Left renal pelvis (tissue), 4 donors: ENCODE results near the gene RPS6KB1. TPM values are rescaled to one million over a fixed set of nuclear protein-coding genes. Genes with fewer than 3 reads are reported as not detected.
"Not testable (repeated sequence)": the region's sequence is repeated elsewhere in the genome, so short reads cannot be mapped to it uniquely, and the experiment has no call there.

ENCODE experiments used
- DNase-seq, 4 donors: peaks; one replicate each; pipeline ENCODE4 v3.0.0-alpha.2; 2013; ENCODE audit warnings: low read depth in 4 of 4, low spot score in 3 of 4
- polyA plus RNA-seq, 4 donors: library from polyadenylated mRNA; unstranded; fragments of 120-200 nt; gene quantifications; one replicate each; pipeline ENCODE4 v1.2.1, GENCODE V29; 2013; ENCODE audit not compliant: insufficient read length in 4 of 4

RPS6KB1 gene
- polyA plus RNA-seq, 4 donors = 40.5 to 44.8 (median 43.8) TPM

GRCh38 chr17:59869941-59870218 lies 23.0 kb upstream of the RPS6KB1 start:
- DNase-seq = no peak

- no peak for DNase-seq
Observed at GRCh38 chr17:59870482-59870881, 22.4 kb upstream of the RPS6KB1 start.

DNA sequence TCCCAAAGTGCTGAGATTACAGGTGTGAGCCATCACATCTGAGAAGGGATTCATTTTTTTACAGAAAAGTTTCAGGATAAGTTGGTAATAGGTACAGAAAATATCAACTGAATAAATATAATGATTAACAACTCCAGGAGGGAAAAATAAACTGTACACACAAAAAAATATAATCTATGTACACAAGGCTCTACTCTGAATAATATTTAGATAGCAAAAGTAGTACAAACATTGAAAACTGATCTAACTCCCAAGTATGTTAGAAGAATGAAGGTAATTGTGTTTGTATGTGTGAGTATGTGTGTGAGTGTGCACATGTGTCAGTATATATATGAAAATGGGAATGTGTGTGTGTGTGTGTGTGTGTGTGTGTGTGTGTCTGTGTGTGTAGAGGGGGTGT lies 20.6 kb upstream of the RPS6KB1 start:
- no peak for DNase-seq

- not testable (repeated sequence) for DNase-seq
Observed at GRCh38 chr17:59873414-59873813, 19.5 kb upstream of the RPS6KB1 start.

DNA sequence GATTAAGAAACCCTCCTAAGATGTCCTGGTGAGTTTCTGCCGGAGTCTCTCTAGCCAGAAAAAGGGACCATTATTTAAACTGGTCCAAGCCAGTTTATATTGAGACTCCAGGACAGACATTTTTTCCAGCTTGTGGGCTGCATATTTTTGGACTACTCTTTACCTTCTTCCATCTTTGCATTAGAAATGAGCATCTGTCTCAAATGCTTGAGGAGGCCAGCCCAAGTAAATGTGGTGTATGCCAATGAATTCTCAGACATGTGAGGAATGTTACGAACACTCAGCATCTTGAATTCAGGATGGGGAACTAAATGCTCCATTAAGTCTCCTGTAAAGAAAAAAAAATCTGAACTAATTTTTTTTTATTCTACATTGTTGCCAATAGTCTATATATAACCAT lies 18.5 kb upstream of the RPS6KB1 start:
- no peak for DNase-seq

- no peak for DNase-seq
Observed at GRCh38 chr17:59876107-59876506, 16.8 kb upstream of the RPS6KB1 start.

GRCh38 chr17:59877965-59878364 lies 15.0 kb upstream of the RPS6KB1 start:
- DNase-seq = no peak

GRCh38 chr17:59878624-59879023 lies 14.3 kb upstream of the RPS6KB1 start:
- DNase-seq = no peak

GRCh38 chr17:59884861-59885260 lies 8.1 kb upstream of the RPS6KB1 start:
- DNase-seq = no peak

DNA sequence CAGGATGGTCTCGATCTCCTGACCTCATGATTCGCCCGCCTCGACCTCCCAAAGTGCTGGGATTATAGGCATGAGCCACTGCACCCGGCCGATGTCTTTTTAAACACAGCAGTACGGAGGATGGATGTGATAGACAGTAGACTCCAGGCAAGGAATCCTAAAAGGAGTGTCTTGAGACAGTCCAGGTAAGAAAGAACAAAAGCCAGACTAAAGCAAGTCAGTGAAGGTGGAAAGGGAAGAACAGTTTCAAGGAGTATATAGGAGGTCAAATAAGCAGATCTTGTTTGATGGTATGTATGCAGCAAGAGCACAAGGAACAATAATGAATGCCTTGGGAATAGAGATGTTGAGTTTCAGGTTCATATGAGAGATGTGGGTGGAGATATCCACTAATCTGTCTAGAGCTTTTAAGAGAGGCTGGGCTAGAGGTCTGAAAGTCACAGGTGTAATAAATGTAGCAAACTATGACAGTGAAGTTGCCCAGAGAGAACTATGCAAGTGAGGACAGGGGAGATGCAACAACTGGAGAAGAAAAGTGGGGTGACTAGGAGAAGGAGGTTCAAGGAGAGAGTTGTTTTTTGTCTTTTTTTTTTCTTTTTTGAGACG lies 4.7 kb upstream of the RPS6KB1 start:
- no peak for DNase-seq

GRCh38 chr17:59890720-59891119 lies 2.2 kb upstream of the RPS6KB1 start:
- DNase-seq = no peak

- DNase-seq = no peak
Observed at GRCh38 chr17:59892251-59892923, 534 bp upstream of the RPS6KB1 start.

GRCh38 chr17:59893676-59894100 lies 767 bp downstream of the RPS6KB1 start:
- peak in 1 of 4 donors; percentile 49 for DNase-seq

DNA sequence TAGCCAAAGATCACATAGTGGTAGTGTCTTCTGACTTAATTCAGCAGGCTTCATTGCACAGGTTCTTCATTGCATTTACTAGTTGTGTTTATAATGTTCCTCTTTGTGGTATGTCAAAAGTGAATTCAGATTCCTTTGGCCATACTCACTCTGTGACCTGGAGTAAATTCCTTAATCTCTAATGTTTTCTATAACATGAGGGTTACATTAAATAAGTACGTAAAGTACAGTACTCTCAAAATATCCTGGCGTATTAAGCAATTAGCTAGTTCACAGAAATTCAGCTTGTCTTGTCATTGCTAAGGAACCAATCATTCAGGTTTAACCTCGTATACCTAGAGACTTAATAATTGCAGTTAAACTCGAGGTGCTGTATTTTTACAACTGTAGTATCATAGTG lies 4.2 kb downstream of the RPS6KB1 start:
- no peak for DNase-seq

DNA sequence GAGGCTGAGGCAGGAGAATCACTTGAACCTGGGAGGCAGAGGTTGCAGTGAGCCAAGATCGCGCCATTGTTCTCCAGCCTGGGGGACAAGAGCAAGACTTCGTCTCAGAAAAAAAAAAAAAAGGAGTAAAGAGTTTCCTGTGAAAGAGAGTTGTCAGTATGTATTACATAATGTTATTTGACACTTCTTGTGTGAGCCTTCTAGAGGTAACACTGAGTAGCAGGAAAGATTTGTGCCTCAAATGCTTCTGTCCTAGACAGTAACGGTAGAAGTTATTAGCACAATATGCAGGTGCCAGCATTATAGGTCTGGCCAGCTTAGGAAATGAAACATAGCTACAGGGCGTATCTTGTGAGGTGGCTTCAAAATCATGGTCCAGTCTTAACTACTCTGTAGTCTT lies 6.2 kb downstream of the RPS6KB1 start:
- DNase-seq = no peak

DNA sequence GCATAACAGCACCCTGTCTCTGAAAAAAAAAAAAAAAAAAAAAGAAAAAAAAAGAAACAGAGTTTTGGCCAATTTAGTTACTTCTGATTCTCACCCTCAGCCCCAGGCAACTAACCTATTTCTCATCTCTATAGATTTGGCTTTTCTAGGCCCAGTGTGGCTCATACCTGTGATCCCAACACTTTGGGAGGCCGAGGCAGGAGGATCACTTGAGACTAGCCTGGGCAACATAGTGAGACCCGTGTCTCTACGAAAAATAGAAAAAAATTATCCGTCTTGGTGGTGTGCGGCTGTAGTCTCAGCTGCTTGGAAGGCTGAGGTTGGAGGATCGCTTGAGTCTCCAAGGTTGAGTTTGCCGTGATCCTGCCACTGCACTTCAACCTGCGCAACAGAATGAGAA lies 8.7 kb downstream of the RPS6KB1 start:
- no peak for DNase-seq

GRCh38 chr17:59903455-59903854 lies 10.5 kb downstream of the RPS6KB1 start:
- no peak for DNase-seq

DNA sequence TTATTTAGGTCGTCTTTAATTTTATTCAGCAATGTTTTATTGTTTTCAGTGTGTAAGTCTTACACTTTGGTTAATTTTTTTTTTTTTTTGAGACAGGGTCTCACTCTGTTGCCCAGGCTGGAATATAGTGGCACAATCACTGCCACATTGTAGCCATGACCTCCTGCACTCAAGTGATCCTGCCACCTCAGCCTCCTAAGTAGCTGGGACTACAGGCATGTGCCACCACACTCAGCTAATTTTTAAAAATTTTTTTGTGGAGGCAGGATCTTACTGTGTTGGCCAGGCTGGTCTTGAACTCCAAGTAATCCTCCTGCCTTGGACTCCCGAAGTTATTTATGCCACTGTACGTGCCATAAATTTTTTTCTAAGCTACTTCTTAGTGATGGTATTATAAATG lies 14.5 kb downstream of the RPS6KB1 start:
- DNase-seq = no peak

DNA sequence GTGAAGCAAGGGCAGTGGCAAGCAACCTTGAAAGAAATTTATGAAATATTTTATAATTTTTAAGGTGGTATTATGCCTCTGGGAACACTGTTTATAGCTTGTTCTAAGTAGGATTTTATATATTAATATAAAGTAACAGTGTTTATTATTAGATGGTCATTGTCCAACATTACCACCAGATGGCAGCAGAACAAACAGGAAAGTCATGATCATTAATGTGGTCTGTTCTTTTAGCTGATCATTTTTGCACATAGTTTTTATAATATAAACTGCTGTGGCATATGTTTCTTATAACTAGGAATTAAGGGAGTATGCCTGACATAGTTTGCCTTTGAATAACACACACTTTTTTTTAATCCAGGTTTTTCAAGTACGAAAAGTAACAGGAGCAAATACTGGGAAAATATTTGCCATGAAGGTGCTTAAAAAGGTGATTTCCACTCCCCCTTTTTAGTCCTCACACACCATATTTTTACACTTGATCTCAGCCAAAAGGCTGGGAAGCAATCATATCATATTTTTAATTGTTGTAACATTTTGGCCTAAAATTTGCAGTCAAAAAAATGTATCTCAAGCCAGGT lies 21.4 kb downstream of the RPS6KB1 start:
- DNase-seq = peak in 1 of 4 donors; percentile 6

DNA sequence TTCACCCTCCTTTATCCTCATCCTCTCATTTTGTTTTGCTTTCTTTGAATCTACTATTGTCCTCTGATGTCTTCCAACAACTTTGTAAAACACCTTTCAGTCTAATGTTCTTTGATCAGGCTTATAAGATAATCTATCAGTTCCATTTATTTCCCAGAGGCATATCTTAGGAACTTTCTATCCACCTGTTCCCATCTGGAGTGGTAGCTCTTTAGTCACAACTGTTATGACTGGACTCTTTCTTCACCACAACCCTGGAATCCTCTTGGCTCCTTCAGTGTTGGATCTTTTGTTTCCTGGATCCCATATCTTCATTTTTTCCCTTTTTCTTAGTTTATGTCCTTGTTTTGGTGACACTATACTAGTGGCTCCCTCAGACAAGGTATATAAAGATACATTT lies 23.5 kb downstream of the RPS6KB1 start:
- no peak for DNase-seq

- not testable (repeated sequence) for DNase-seq
Observed at GRCh38 chr17:59920637-59921036, 27.7 kb downstream of the RPS6KB1 start.

DNA sequence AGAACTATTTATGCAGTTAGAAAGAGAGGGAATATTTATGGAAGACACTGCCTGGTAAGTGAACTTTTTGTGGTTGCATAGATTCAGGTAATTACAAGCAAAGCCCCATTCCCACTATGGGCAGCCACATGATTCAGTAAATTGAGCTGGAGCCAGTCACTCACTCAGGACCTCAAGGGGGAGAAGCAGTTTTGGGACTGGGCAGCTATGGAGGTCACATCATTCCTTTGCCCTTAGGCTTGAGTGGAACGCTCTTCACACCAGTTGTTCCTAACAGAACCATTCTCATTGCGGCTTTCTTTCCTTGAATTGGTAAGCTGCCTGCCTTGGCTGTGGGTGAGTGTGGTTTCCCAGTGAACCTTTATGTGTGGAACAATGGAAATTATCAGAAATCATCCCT lies 37.2 kb downstream of the RPS6KB1 start:
- not testable (repeated sequence) for DNase-seq
